Activated naive CD4-positive, alpha-beta T cell treated with anti-CD3 and anti-CD28 coated beads for 36 hours (primary cell): ENCODE data around the gene CMTM6. TPM values are rescaled to one million over a fixed set of nuclear protein-coding genes. Genes with fewer than 3 reads are reported as not detected.
"Not testable (repeated sequence)": the region's sequence is repeated elsewhere in the genome, so short reads cannot be mapped to it uniquely, and the experiment has no call there.

ENCODE experiments used
- CTCF ChIA-PET: fragments of 350-600 bp; sonication (Branson Sonifier 250); formaldehyde crosslinking; loops from one replicate; lab custom pipeline; 2021; ENCODE audit warnings: antibody characterized with exemption; lab: Charles Lee
- DNase-seq: peaks from one replicate; pipeline ENCODE4 v3.0.0-alpha.2; 2020
- H3K27ac Mint-ChIP-seq: one replicate; pipeline ENCODE4 v1.8.0; 2021; ENCODE audit warnings: mild to moderate bottlenecking, mixed read lengths
- H3K27me3 Mint-ChIP-seq: one replicate; pipeline ENCODE4 v1.8.0; 2021; ENCODE audit warnings: low read depth, mixed read lengths
- H3K36me3 Mint-ChIP-seq: one replicate; pipeline ENCODE4 v1.8.0; 2021; ENCODE audit warnings: low read depth, mixed read lengths
- H3K4me1 Mint-ChIP-seq: one replicate; pipeline ENCODE4 v1.8.0; 2021; ENCODE audit warnings: low read depth, mixed read lengths
- H3K4me3 Mint-ChIP-seq: one replicate; pipeline ENCODE4 v1.8.0; 2021; ENCODE audit warnings: mild to moderate bottlenecking, moderate library complexity, mixed read lengths
- H3K9me3 Mint-ChIP-seq: one replicate; pipeline ENCODE4 v1.8.0; 2021; ENCODE audit warnings: mixed read lengths
- intact Hi-C: fragments of 100-400 bp; cut with micrococcal nuclease; formaldehyde crosslinking; loops from one replicate; pipeline ENCODE4 v1.15.1; 2023
- total RNA-seq, 2 experiments: library from RNA; stranded (reverse); gene quantifications; one replicate each; pipeline ENCODE4 v1.2.3, GENCODE V29; 2021

CMTM6 gene
- total RNA-seq, 2 experiments from 2014 or later, result 43.7 to 44.3 TPM

DNA sequence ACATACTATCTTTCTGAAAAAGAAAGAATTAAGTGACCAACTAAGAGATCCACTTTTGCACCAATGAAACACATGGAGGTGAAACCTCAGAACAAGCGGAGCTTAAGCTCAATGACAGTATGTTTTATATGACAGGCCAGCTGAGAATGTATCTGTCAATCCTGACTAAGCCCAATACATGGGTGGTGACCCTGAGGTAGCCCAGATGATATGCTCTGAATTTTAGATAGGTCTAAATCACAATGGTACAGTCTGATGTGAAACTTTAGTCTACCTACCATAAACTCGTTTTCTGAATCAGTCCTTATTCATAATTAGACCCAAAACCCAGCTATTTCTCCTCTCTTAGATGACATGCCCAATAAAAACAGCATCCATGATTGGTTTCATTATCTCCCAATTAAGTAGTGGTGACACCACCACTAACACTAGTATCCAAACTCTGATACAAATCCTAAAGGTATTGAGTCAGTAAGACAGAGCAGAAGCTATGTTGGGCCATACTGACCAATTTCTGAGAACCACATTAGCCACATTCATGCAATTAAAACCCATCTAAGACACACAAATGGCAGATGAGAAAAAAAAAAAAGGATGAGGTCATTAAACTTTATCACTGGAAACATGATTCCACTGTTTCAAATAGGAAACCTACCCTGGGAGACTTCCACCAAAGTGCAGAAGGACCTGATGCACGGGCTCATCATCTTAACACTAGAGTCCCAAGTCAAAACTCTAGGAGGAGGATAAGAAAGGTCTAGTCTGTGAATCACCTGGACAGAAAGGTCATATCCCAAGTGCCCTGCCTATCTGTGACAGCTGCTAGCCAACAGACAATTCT lies 20.6 kb downstream of the CMTM6 start:
- CTCF ChIA-PET, result interaction anchor here (0.6 to 1.0 kb wide), 2 partner anchors 26 to 118 kb away, joined by 4 to 8 read pairs; no protein-coding TSS in a partner anchor
- Mint-ChIP-seq H3K36me3 (peaks cover 35% of the 10 kb centered on the region), H3K27ac (no peak overlapping the region), H3K9me3 (no peaks in the 10 kb centered on the region), H3K27me3 (no peaks in the 10 kb centered on the region), H3K4me3 (no peak overlapping the region), H3K4me1 (peaks cover 21% of the 10 kb centered on the region)
- DNase-seq, result no peak
- intact Hi-C loops, result loop anchor here (2.0 kb wide), 1 partner anchor 15 kb away; no protein-coding TSS in a partner anchor

DNA sequence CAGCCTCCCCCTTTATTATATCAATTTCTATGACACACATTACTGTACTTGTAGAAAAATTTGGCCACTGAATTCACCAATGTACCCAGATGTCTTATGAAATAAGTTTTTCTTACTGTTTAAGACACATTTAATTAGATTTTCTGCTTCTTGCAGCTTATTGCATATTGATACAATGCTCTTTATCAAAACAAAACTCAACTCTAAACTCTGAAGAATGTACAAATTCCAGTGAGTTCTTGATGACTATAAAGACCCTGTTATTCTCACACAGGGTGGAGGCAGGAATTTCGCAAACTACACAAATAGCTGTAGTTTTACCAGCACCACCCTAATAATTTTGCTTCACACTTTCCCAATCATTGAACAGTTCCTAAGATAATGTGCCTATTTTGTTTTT lies 22.0 kb downstream of the CMTM6 start:
- Mint-ChIP-seq H3K9me3 (no peaks in the 10 kb centered on the region), H3K36me3 (peaks cover 30% of the 10 kb centered on the region), H3K27me3 (no peaks in the 10 kb centered on the region), H3K4me1 (peaks cover 18% of the 10 kb centered on the region), H3K27ac (no peak overlapping the region), H3K4me3 (no peak overlapping the region)
- intact Hi-C loops, result no loop called here
- DNase-seq, result no peak
- CTCF ChIA-PET, result interaction anchor here (1.1 to 1.8 kb wide), 2 partner anchors 12 to 304 kb away, joined by 3 to 7 read pairs; no protein-coding TSS in a partner anchor

DNA sequence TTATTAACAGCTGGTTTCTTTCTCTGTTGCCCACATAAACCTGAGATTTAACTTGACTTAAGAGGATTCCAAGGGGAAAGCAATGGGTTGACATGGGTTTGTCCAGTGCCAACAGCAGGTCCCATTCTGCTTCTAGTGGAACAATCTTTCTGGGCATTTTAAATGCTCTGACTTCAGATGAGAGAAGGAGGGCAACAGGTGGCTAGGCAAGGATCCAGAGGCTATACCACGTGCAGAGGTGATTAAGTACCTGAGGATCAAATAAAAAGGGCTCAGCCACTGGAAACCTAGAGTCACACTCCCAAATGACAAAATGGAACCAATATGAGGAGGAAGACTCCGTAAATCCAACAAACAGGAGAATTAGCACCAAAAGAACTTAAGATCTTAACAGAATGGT lies 28.5 kb downstream of the CMTM6 start:
- no peak for DNase-seq
- peaks cover 41% of the 10 kb centered on the region for H3K4me1 Mint-ChIP-seq
- peaks cover 27% of the 10 kb centered on the region for H3K36me3 Mint-ChIP-seq
- H3K27me3 Mint-ChIP-seq, result no peaks in the 10 kb centered on the region
- no peak overlapping the region for H3K4me3 Mint-ChIP-seq
- CTCF ChIA-PET, result no interaction called here
- H3K9me3 Mint-ChIP-seq, result no peaks in the 10 kb centered on the region
- intact Hi-C loops, result no loop called here
- H3K27ac Mint-ChIP-seq, result no peak overlapping the region

DNA sequence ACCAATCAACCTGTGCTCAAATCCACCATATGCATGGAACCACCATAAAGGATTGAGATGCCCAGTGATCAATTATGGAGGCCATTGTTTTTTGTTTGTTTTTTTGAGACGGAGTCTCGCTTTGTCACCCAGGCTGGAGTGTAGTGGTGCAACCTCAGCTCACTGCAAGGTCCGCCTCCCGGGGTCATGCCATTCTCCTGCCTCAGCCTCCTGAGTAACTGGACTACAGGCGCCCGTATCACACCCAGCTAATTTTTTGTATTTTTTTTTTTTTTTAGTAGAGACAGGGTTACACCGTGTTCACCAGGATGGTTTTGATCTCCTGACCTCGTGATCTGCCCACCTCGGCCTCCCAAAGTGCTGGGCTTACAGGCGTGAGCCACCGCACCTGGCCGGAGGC lies 30.5 kb downstream of the CMTM6 start:
- CTCF ChIA-PET, DNase-seq, H3K9me3 Mint-ChIP-seq, H3K27me3 Mint-ChIP-seq, H3K4me3 Mint-ChIP-seq, H3K27ac Mint-ChIP-seq, intact Hi-C loops: not testable (repeated sequence)
- Mint-ChIP-seq H3K4me1 (peaks cover 43% of the 10 kb centered on the region), H3K36me3 (peaks cover 18% of the 10 kb centered on the region)

DNA sequence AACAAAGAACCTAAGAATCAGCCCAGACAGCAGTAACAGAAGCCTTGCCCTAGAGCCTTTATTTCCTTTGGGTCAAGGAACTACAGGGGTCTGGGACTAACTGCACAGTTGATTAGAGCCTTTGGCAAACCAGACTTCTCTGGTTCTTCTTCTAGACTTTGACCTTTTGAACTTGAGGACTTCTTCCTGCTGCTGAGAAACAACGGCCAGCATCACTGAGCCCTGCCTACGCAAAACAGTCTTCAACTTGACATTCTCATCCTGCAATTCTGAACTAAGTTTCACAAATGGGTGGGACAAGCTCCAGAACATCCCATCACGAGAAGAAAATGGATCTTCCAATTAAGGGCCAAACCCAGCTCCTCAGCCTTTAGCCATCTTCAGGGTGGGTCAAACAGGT lies 31.4 kb downstream of the CMTM6 start:
- intact Hi-C loops, result no loop called here
- Mint-ChIP-seq H3K36me3 (peaks cover 13% of the 10 kb centered on the region), H3K9me3 (no peaks in the 10 kb centered on the region), H3K4me1 (peaks cover 43% of the 10 kb centered on the region), H3K4me3 (no peak overlapping the region), H3K27ac (peak overlapping the region; percentile 63), H3K27me3 (no peaks in the 10 kb centered on the region)
- CTCF ChIA-PET, result interaction anchor here (0.6 to 2.3 kb wide), 4 partner anchors 14 to 97 kb away, joined by 3 to 6 read pairs (median 4); no protein-coding TSS in a partner anchor
- no peak for DNase-seq

DNA sequence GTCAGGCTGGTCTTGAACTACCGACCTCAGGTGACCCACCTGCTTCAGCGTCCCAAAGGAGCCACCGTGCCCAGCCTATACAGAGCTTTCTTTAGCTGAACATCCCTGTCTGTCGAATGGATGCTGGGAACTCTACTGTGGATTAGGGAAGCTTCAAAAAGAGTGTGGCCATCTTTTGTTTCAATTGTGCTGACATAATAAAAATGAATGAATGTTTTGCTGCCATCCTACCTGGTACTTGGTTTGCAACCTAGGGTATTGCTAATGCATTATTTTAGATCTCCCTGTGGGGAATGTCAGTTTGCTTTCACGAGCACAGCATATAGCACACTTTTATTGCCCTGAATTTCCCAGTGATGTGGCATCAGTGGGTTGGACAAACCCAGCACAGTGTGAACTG lies 32.3 kb downstream of the CMTM6 start:
- H3K4me3 Mint-ChIP-seq, result no peak overlapping the region
- peaks cover 13% of the 10 kb centered on the region for H3K36me3 Mint-ChIP-seq
- peaks cover 46% of the 10 kb centered on the region for H3K4me1 Mint-ChIP-seq
- DNase-seq, result no peak
- peak overlapping the region; percentile 24 for H3K27ac Mint-ChIP-seq
- H3K27me3 Mint-ChIP-seq, result no peaks in the 10 kb centered on the region
- no peaks in the 10 kb centered on the region for H3K9me3 Mint-ChIP-seq
- intact Hi-C loops, result no loop called here
- CTCF ChIA-PET, result interaction anchor here (0.6 to 6.4 kb wide), 10 partner anchors 13 to 293 kb away, joined by 3 to 110 read pairs (median 6); no protein-coding TSS in a partner anchor

DNA sequence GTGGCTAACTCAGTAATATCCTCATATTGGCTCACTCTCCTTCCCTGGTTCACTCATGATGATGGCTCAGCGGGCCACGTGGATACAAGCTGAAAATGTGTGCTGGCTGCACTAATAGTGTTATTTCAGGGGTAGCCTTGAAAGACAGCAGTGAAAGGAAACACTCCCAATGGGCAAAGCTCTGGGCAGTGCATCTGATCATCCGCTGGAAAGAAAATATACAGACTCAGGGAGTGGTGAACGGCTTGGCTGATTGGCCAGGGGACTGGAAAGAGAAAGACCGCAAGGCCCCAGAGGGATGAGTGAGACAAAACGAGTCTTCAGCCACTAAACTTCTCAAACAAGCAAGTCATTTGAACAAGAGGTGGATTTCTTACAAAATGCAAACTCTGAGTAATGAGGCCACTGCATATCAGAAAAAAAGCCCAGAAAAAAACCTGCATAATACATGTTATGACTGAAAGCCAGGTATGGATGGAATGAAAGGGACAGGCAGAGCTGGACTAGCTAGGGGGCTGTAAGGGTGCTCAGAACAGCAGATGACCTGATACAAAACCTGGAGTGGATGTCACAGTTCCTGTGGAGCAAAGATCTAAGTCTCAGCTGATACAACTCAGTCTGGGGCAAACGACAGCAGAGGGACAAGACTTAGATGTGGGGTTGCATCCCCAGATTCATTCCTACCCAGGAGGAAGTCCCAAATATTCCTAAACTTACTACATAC lies 33.3 kb downstream of the CMTM6 start:
- H3K27me3 Mint-ChIP-seq, result no peaks in the 10 kb centered on the region
- intact Hi-C loops, result loop anchor here (5.0 to 10.0 kb wide), 2 partner anchors 232 to 355 kb away; partner anchors contain the start of gene CMTM8
- H3K36me3 Mint-ChIP-seq, result peaks cover 13% of the 10 kb centered on the region
- H3K4me3 Mint-ChIP-seq, result no peak overlapping the region
- H3K4me1 Mint-ChIP-seq, result peaks cover 46% of the 10 kb centered on the region
- no peaks in the 10 kb centered on the region for H3K9me3 Mint-ChIP-seq
- CTCF ChIA-PET, result interaction anchor here (0.6 to 6.4 kb wide), 17 partner anchors 11 to 727 kb away, joined by 3 to 110 read pairs (median 6); no protein-coding TSS in a partner anchor
- no peak for DNase-seq
- H3K27ac Mint-ChIP-seq, result no peak overlapping the region

DNA sequence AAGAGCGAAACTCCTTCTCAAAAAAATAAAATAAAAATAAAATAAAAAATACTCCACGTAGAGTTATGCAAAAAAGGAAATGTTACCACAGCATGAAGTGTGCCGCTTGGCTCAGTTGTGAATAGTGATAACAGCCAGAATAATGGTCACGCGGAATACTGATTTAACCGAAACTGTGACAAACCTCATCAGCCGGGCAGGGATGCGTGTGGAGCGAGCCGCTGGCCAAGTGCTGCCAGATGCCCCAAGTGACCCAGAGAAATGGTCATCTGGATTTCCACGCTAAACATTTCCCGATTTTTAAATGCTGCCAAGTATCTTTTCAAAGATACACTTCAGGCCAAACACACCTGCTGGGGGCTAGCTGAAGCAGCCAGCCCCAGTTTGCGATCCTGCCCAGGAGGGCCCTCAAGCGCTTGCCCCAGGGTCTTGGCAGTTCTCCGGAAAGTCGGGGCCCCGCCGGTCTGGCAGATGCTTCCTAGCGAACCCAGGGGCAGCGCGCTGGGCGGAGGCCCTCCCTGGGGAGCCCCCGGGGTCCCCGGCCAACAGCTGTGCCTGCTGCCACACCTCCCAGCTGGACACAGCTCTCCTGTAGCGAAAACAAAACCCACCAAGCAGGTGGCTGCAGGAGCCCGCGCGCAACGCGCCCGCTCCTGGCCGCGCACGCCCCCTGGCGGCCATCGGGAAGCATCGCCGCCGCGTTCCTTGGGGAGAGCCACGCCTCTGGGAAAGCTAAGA lies 35.1 kb downstream of the CMTM6 start:
- CTCF ChIA-PET, result interaction anchor here (0.7 to 6.4 kb wide), 38 partner anchors 8 to 291 kb away, joined by 3 to 110 read pairs (median 6); no protein-coding TSS in a partner anchor
- H3K27me3 Mint-ChIP-seq, result no peaks in the 10 kb centered on the region

DNA sequence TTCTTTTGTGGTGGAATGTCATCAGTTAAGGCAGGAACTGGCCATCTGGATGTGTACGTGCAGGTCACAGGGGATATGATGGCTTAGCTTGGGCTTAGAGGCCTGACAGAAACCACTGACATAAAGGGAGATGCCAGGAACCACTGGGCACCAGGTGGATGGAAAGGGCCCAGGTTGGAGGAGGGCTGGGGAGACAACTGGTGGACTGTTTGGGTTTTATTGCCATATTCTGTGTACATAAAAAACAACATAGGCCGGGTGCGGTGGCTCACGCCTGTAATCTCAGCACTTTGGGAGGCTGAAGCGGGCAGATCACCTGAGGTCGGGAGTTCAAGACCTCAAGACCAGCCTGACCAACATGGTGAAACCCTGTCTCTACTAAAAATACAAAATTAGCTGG lies 35.8 kb downstream of the CMTM6 start:
- CTCF ChIA-PET, result interaction anchor here (0.7 to 6.4 kb wide), 17 partner anchors 11 to 290 kb away, joined by 3 to 110 read pairs (median 8); no protein-coding TSS in a partner anchor
- H3K9me3 Mint-ChIP-seq, H3K27ac Mint-ChIP-seq, H3K4me3 Mint-ChIP-seq, H3K36me3 Mint-ChIP-seq, H3K27me3 Mint-ChIP-seq, DNase-seq: not testable (repeated sequence)
- peaks cover 38% of the 10 kb centered on the region for H3K4me1 Mint-ChIP-seq
- intact Hi-C loops, result loop anchor here (1.0 to 10.0 kb wide), 4 partner anchors 68 to 352 kb away; partner anchors contain the start of gene CMTM8

More for the DNA sequence above, 35.1 kb downstream of the CMTM6 start:
- H3K4me1 Mint-ChIP-seq, result peaks cover 42% of the 10 kb centered on the region
- peak overlapping the region; percentile 54 for H3K27ac Mint-ChIP-seq
- peaks cover 5% of the 10 kb centered on the region for H3K36me3 Mint-ChIP-seq
- peak; percentile 78 for DNase-seq
- intact Hi-C loops, result loop anchor here (1.0 to 10.0 kb wide), 7 partner anchors 68 to 353 kb away; partner anchors contain the start of gene CMTM8
- H3K9me3 Mint-ChIP-seq, result no peaks in the 10 kb centered on the region
- H3K4me3 Mint-ChIP-seq, result peak overlapping the region; percentile 20

DNA sequence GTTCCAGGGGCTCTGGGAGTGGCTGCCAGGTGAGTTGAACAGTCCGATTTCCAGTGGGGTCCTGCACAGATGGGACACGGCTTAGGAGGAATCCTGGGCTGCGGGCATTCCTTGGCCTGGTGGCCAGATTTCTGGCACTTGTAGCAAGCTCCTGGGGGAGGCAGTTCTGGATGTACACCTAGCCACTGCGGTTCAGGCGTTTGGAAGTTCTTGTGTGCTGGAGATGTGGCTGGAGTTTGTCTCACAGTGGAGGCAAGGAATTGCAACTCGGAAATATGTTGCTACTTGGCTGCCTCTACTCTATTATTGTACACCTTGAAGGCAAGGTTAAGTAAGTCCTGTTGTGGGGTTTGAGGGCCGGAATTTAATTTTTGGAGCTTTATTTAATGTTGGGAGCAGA lies 37.9 kb downstream of the CMTM6 start:
- intact Hi-C loops, result loop anchor here (5.0 to 10.0 kb wide), 2 partner anchors 227 to 350 kb away; partner anchors contain the start of gene CMTM8
- H3K27me3 Mint-ChIP-seq, DNase-seq, H3K4me3 Mint-ChIP-seq, H3K9me3 Mint-ChIP-seq, H3K36me3 Mint-ChIP-seq, H3K27ac Mint-ChIP-seq: not testable (repeated sequence)
- peaks cover 17% of the 10 kb centered on the region for H3K4me1 Mint-ChIP-seq
- CTCF ChIA-PET, result interaction anchor here (1.6 to 6.4 kb wide), 2 partner anchors 67 to 91 kb away, joined by 4 to 110 read pairs; no protein-coding TSS in a partner anchor

DNA sequence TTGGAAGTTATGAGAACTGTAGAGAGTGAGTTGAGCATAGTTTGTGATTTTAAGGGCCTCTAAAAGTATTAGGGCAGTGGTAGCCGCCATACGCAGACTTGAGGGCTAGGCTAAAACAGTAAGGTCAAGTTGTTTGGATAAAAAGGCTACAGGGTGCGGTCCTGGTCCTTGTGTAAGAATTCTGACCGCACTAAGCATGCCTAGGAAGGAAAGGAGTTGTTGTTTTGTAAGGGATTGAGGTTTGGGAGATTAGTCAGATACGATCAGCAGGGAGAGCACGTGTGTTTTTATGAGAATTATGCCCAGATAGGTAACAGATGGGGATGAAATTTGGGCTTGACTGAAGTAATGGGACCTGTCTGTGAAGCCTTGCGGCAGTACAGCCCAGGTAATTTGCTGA lies 39.2 kb downstream of the CMTM6 start:
- H3K9me3 Mint-ChIP-seq, DNase-seq, H3K36me3 Mint-ChIP-seq, H3K4me3 Mint-ChIP-seq, H3K27me3 Mint-ChIP-seq, H3K27ac Mint-ChIP-seq: not testable (repeated sequence)
- intact Hi-C loops, result loop anchor here (10.0 kb wide), 1 partner anchor 349 kb away; no protein-coding TSS in a partner anchor
- peaks cover 12% of the 10 kb centered on the region for H3K4me1 Mint-ChIP-seq
- CTCF ChIA-PET, result interaction anchor here (2.0 kb wide), 1 partner anchor 65 kb away, joined by 5 read pairs; no protein-coding TSS in a partner anchor
